HepG2 (cell line): ENCODE measurements around the gene DOCK4. TPM values are rescaled to one million over a fixed set of nuclear protein-coding genes. Genes with fewer than 3 reads are reported as not detected.
A peak's percentile ranks its signal among the peaks of the same experiment; 100 is the strongest.
"Not testable (repeated sequence)": the region's sequence is repeated elsewhere in the genome, so short reads cannot be mapped to it uniquely, and the experiment has no call there.

ENCODE experiments used
- ATAC-seq: fragments of 200-7000 bp; cut with Tn5 transposase; 3 replicates; pipeline ENCODE4 v1.9.1; 2020; ENCODE audit warnings: mild to moderate bottlenecking, moderate library complexity
- BruUV-seq: library from RNA; stranded (reverse); fragments of 400-500 nt; replicated peaks from 2 replicates; lab custom pipeline; 2021; lab: Mats Ljungman, UMichigan
- CTCF ChIA-PET: fragments of 300-600 bp; formaldehyde crosslinking; extraction: SDS; loops from one replicate; lab custom pipeline; 2021; ENCODE audit warnings: low total read pairs, inconsistent platforms, low intra/inter-chr PET ratio; lab: Yijun Ruan, JAX
- POLR2A ChIA-PET: fragments of 350-600 bp; sonication (Branson Sonifier 250); formaldehyde crosslinking; loops from one replicate; lab custom pipeline; 2020; ENCODE audit warnings: antibody characterized with exemption, inconsistent platforms; lab: Yijun Ruan, JAX
- DNase-seq: peaks from one replicate; pipeline ENCODE4 v3.0.0-alpha.2; 2015; ENCODE audit warnings: low spot score
- FAIRE-seq: peaks from 3 replicates; lab custom pipeline; 2011; peaks lifted over from hg19 to GRCh38; lab: Jason Lieb, UNC
- H2AFZ ChIP-seq: one replicate; pipeline ENCODE4 v1.6.1; 2011; ENCODE audit warnings: low read length, inconsistent platforms
- H3K27ac ChIP-seq: fragments of 300-600 bp; 3 replicates; pipeline ENCODE4 v1.8.0; 2011; ENCODE audit warnings: mixed run types, mild to moderate bottlenecking, mixed read lengths, low read length, inconsistent platforms; ENCODE audit not compliant: insufficient read depth; ENCODE audit errors: extremely low read length
- H3K27me3 ChIP-seq, 2 experiments: fragments of 200-600 bp in 1 of 2; 2 replicates in 1 of 2; 3 replicates in 1 of 2; pipeline versions ENCODE4 v1.6.0 to v1.8.0; 2011; ENCODE audit warnings: low read length in 2 of 2, mild to moderate bottlenecking in 2 of 2, moderate library complexity in 2 of 2, inconsistent platforms in 1 of 2; ENCODE audit not compliant: insufficient read depth in 2 of 2, control insufficient read depth in 1 of 2
- H3K36me3 ChIP-seq, 2 experiments: fragments of 200-600 bp in 1 of 2; replicated peaks in 1 of 2; 2 replicates in 1 of 2; 3 replicates in 1 of 2; pipeline versions ENCODE4 v1.5.1 to v1.8.0; 2011; ENCODE audit warnings: low read length in 2 of 2, inconsistent platforms in 1 of 2; ENCODE audit not compliant: insufficient read depth in 2 of 2, control insufficient read depth in 1 of 2
- H3K4me1 ChIP-seq: 2 replicates; pipeline ENCODE4 v1.5.1; 2012; ENCODE audit warnings: low read length, inconsistent platforms; ENCODE audit not compliant: insufficient read depth
- H3K4me2 ChIP-seq: 2 replicates; pipeline ENCODE4 v1.6.0; 2011; ENCODE audit warnings: low read depth, low read length, inconsistent platforms
- H3K4me3 ChIP-seq, 3 experiments: fragments of 200-600 bp in 1 of 3; sonication (generic), shearing (Covaris generic) in 1 of 3; replicated peaks in 1 of 3; 2 replicates each; pipeline ENCODE4 v1.5.1; 2011 to 2016; ENCODE audit warnings: low read length in 3 of 3, inconsistent platforms in 2 of 3, low read depth in 2 of 3, mild to moderate bottlenecking in 2 of 3, control low read depth in 1 of 3, mixed read lengths in 1 of 3; ENCODE audit not compliant: insufficient read depth in 1 of 3
- H3K79me2 ChIP-seq: one replicate; pipeline ENCODE4 v1.6.1; 2011; ENCODE audit warnings: low read length, inconsistent platforms; ENCODE audit not compliant: insufficient read depth
- H3K9ac ChIP-seq: 2 replicates; pipeline ENCODE4 v1.6.0; 2011; ENCODE audit warnings: mild to moderate bottlenecking, low read depth, low read length, inconsistent platforms; ENCODE audit not compliant: insufficient read depth
- H3K9me3 ChIP-seq: 2 replicates; pipeline ENCODE4 v1.5.1; 2012; ENCODE audit warnings: mild to moderate bottlenecking, low read length
- H4K20me1 ChIP-seq: 2 replicates; pipeline ENCODE4 v1.6.0; 2011; ENCODE audit warnings: inconsistent platforms, mild to moderate bottlenecking, low read length, moderate library complexity; ENCODE audit not compliant: insufficient read depth
- ETV5 ChIP-seq: IDR thresholded peaks from 2 replicates; pipeline ENCODE4 v1.6.1; 2018; ENCODE audit warnings: missing biosample characterization, missing genetic modification reagents, inconsistent platforms, borderline replicate concordance
- MAFF ChIP-seq: IDR thresholded peaks from 2 replicates; pipeline ENCODE4 v1.6.1; 2011; ENCODE audit warnings: low read depth, low read length, improper control_type of control experiment
- MAFK ChIP-seq, 2 experiments: IDR thresholded peaks in 1 of 2; conservative IDR thresholded peaks in 1 of 2; 2 replicates each; pipeline ENCODE4 v1.6.1; 2011; ENCODE audit warnings: improper control_type of control experiment in 2 of 2, low read length in 2 of 2
- NCOA5 ChIP-seq: sonication (generic); formaldehyde crosslinking; IDR thresholded peaks from 2 replicates; pipeline ENCODE4 v1.4.0; 2020; ENCODE audit warnings: missing genetic modification reagents
- ZBTB44 ChIP-seq: sonication (generic); formaldehyde crosslinking; IDR thresholded peaks from 2 replicates; pipeline ENCODE4 v1.4.0; 2020; ENCODE audit warnings: missing genetic modification reagents
- ZHX2 ChIP-seq, 2 experiments: sonication (generic) in 1 of 2; formaldehyde crosslinking in 1 of 2; IDR thresholded peaks; 2 replicates each; pipeline versions ENCODE4 v1.6.1 to v1.9.0; 2014 to 2022; ENCODE audit warnings: antibody characterized with exemption in 1 of 2, borderline replicate concordance in 1 of 2, inconsistent platforms in 1 of 2, low read depth in 1 of 2, missing genetic modification reagents in 1 of 2
- WGBS: methylation state at CpG from one replicate; pipeline ENCODE4 v1.1.6; 2017; ENCODE audit warnings: low lambda C conversion rate; 5-methylcytosine and 5-hydroxymethylcytosine counted together
- in situ Hi-C: cut with HindIII; loops from 2 replicates; pipeline ENCODE4 v1.10.0; 2017; ENCODE audit warnings: low pct_unique_long_range_greater_than_20kb; ENCODE audit not compliant: extremely low pct_ligation_motif_present
- intact Hi-C: fragments of 100-400 bp; cut with micrococcal nuclease; formaldehyde crosslinking; loops from one replicate; pipeline ENCODE4 v1.10.0; 2022; ENCODE audit not compliant: unreplicated experiment
- polyA plus RNA-seq, 8 experiments: library from polyadenylated mRNA; depleted of rRNA in 3 of 8; stranded (reverse) in 7 of 8; unstranded in 1 of 8; fragments of >200 nt; fragmentation: Illumina TruSeq in 4 of 8; extraction: Trizol in 4 of 8; gene quantifications; 2 replicates each; pipeline versions ENCODE4 v1.2.1 to v1.2.3, GENCODE V29; 2011 to 2016; ENCODE audit warnings: low read depth in 4 of 8, missing spikeins in 1 of 8, mixed read lengths in 1 of 8; ENCODE audit not compliant: insufficient read depth in 1 of 8
- total RNA-seq, 5 experiments: library from RNA; depleted of rRNA; stranded (reverse); fragments of >200 nt; fragmentation: Illumina TruSeq; extraction: Trizol; gene quantifications; 2 replicates each; pipeline ENCODE4 v1.2.3, GENCODE V29; 2016; ENCODE audit warnings: low read depth in 1 of 5

Gene DOCK4
- total and polyA plus RNA-seq, 2 of the 13 experiments (the other 11 are each of a cell fraction or from before 2014, with no cell fraction given): 13.5 to 17.4 TPM

GRCh38 chr7:112249967-112250366 is 43.8 kb upstream of the DOCK4 start:
- ATAC-seq, H4K20me1 ChIP-seq, H3K27me3 ChIP-seq, BruUV-seq, H3K27ac ChIP-seq, H3K9ac ChIP-seq, H3K4me1 ChIP-seq, H3K4me3 ChIP-seq, POLR2A ChIA-PET, H3K9me3 ChIP-seq, H3K4me2 ChIP-seq, H2AFZ ChIP-seq, DNase-seq, H3K36me3 ChIP-seq, FAIRE-seq, in situ Hi-C loops, intact Hi-C loops, H3K79me2 ChIP-seq, CTCF ChIA-PET: not testable (repeated sequence)
- WGBS: 97% methylated on average over 13 of the region's 13 CpGs

- TF ChIP-seq ZBTB44: no peak
- no peak for TF ChIP-seq ZHX2 (IDR thresholded peaks at IDR 0.05; ENCODE audit: low read depth)
- TF ChIP-seq ZHX2 (CRISPR knock-in tag; IDR thresholded peaks at IDR 0.05; ENCODE audit: borderline replicate concordance): no peak
- peak; percentile 32; a peak in 1 of 4 replicates for TF ChIP-seq MAFK (conservative IDR thresholded peaks at IDR 0.05 in 1 of 2, IDR thresholded peaks at IDR 0.05 in 1 of 2; ENCODE audit: low read length in 2 of 2)
- no peak for TF ChIP-seq ETV5 (CRISPR knock-in tag)
- TF ChIP-seq NCOA5 (CRISPR knock-in tag): no peak
- peak; percentile 14; the same call in 1 of the 2 replicates for TF ChIP-seq MAFF
- DNase-seq (no peak), ATAC-seq (no peak), FAIRE-seq (no peak)
- ChIA-PET CTCF (no interaction called here), POLR2A (no interaction called here)
- no peaks in the 10 kb centered on the region for H3K4me1 ChIP-seq
- no peaks in the 10 kb centered on the region; a peak in 1 of 5 replicates for H3K36me3 ChIP-seq
- H2AFZ ChIP-seq: no peak overlapping the region
- H3K4me3 ChIP-seq: no peak overlapping the region
- H3K27ac ChIP-seq: no peak overlapping the region
- no peaks in the 10 kb centered on the region for H4K20me1 ChIP-seq
- no peak overlapping the region for H3K4me2 ChIP-seq
- H3K9ac ChIP-seq: no peak overlapping the region
- peaks cover 7% of the 10 kb centered on the region for H3K79me2 ChIP-seq
- 98% methylated on average over 2 of the region's 2 CpGs for WGBS
- intact Hi-C loops (no loop called here), in situ Hi-C loops (no loop called here)
- BruUV-seq: no TSS peak
- no peaks in the 10 kb centered on the region for H3K27me3 ChIP-seq
- no peaks in the 10 kb centered on the region for H3K9me3 ChIP-seq
Observed at GRCh38 chr7:112248598-112248997, 42.4 kb upstream of the DOCK4 start.
